Measurements from ENCODE around the gene EPHB2.

The EPHB2 gene

GRCh38 chr1:22883406-22883805 lies 172.8 kb downstream of the EPHB2 start:
- no peaks in the 10 kb centered on the region for H3K36me3 ChIP-seq (ENCODE audit: low read depth)
- peaks cover 7% of the 10 kb centered on the region for H3K4me1 ChIP-seq (ENCODE audit: insufficient read depth, poor library complexity, severe bottlenecking)
- H3K27ac ChIP-seq (ENCODE audit: poor library complexity, severe bottlenecking), result no peak overlapping the region
- H3K4me3 ChIP-seq (ENCODE audit: severe bottlenecking), result no peak overlapping the region
- H3K9me3 ChIP-seq (ENCODE audit: severe bottlenecking), result no peaks in the 10 kb centered on the region
- H3K27me3 ChIP-seq (ENCODE audit: insufficient read depth, poor library complexity, severe bottlenecking), result no peaks in the 10 kb centered on the region
- TF ChIP-seq CTCF (IDR thresholded peaks at IDR 0.05; ENCODE audit: poor library complexity, severe bottlenecking), result no peak
- ATAC-seq (ENCODE audit: low read depth), result no peak
- DNase-seq (ENCODE audit: low spot score), result no peak

- Histone ChIP-seq H3K36me3 (ENCODE audit: low read depth) (no peaks in the 10 kb centered on the region), H3K4me3 (ENCODE audit: severe bottlenecking) (no peak overlapping the region), H3K27me3 (ENCODE audit: insufficient read depth, poor library complexity, severe bottlenecking) (no peaks in the 10 kb centered on the region), H3K9me3 (ENCODE audit: severe bottlenecking) (no peaks in the 10 kb centered on the region), H3K4me1 (ENCODE audit: insufficient read depth, poor library complexity, severe bottlenecking) (peaks cover 5% of the 10 kb centered on the region), H3K27ac (ENCODE audit: poor library complexity, severe bottlenecking) (no peak overlapping the region)
- TF ChIP-seq CTCF (IDR thresholded peaks at IDR 0.05; ENCODE audit: poor library complexity, severe bottlenecking), result no peak
- DNase-seq (ENCODE audit: low spot score) (no peak), ATAC-seq (ENCODE audit: low read depth) (no peak)
Observed at GRCh38 chr1:22884806-22885530, 174.3 kb downstream of the EPHB2 start.

GRCh38 chr1:22886211-22886610 lies 175.6 kb downstream of the EPHB2 start:
- no peaks in the 10 kb centered on the region for H3K9me3 ChIP-seq (ENCODE audit: severe bottlenecking)
- DNase-seq (ENCODE audit: low spot score), result no peak

GRCh38 chr1:22887491-22887890 lies 176.9 kb downstream of the EPHB2 start:
- H3K4me3 ChIP-seq (ENCODE audit: severe bottlenecking), result no peak overlapping the region
- no peaks in the 10 kb centered on the region for H3K36me3 ChIP-seq (ENCODE audit: low read depth)
- TF ChIP-seq CTCF (IDR thresholded peaks at IDR 0.05; ENCODE audit: poor library complexity, severe bottlenecking), result no peak
- no peak overlapping the region for H3K27ac ChIP-seq (ENCODE audit: poor library complexity, severe bottlenecking)
- no peak for ATAC-seq (ENCODE audit: low read depth)
- H3K4me1 ChIP-seq (ENCODE audit: insufficient read depth, poor library complexity, severe bottlenecking), result peaks cover 5% of the 10 kb centered on the region
- H3K27me3 ChIP-seq (ENCODE audit: insufficient read depth, poor library complexity, severe bottlenecking), result no peaks in the 10 kb centered on the region
- DNase-seq (ENCODE audit: low spot score), result no peak
- no peaks in the 10 kb centered on the region for H3K9me3 ChIP-seq (ENCODE audit: severe bottlenecking)

More at GRCh38 chr1:22886211-22886610, 175.6 kb downstream of the EPHB2 start:
- no peak for TF ChIP-seq CTCF (IDR thresholded peaks at IDR 0.05; ENCODE audit: poor library complexity, severe bottlenecking)
- Histone ChIP-seq H3K4me3 (ENCODE audit: severe bottlenecking) (no peak overlapping the region), H3K36me3 (ENCODE audit: low read depth) (no peaks in the 10 kb centered on the region), H3K27me3 (ENCODE audit: insufficient read depth, poor library complexity, severe bottlenecking) (no peaks in the 10 kb centered on the region), H3K27ac (ENCODE audit: poor library complexity, severe bottlenecking) (no peak overlapping the region), H3K4me1 (ENCODE audit: insufficient read depth, poor library complexity, severe bottlenecking) (peaks cover 5% of the 10 kb centered on the region)
- ATAC-seq (ENCODE audit: low read depth), result no peak
